Activated CD4-positive, alpha-beta T cell treated with anti-CD3 and anti-CD28 coated beads for 36 hours (primary cell): Measurements from ENCODE around the gene TRDN. TPM values are rescaled to one million over a fixed set of nuclear protein-coding genes. Genes with fewer than 3 reads are reported as not detected.

Experiments used
- ATAC-seq: fragments of 200-7000 bp; cut with Tn5 transposase; one replicate; pipeline ENCODE4 v1.10.0; 2021; ENCODE audit warnings: mild to moderate bottlenecking, moderate library complexity
- CTCF ChIA-PET: fragments of 350-600 bp; sonication (Branson Sonifier 250); formaldehyde crosslinking; loops from one replicate; lab custom pipeline; 2021; ENCODE audit warnings: antibody characterized with exemption; lab: Charles Lee
- POLR2A ChIA-PET: fragments of 350-600 bp; sonication (Branson Sonifier 250); formaldehyde crosslinking; loops from one replicate; lab custom pipeline; 2021; ENCODE audit warnings: antibody characterized with exemption, inconsistent platforms; lab: Charles Lee
- DNase-seq: peaks from one replicate; pipeline ENCODE4 v3.0.0-alpha.2; 2020
- H3K27ac Mint-ChIP-seq: one replicate; pipeline ENCODE4 v1.8.0; 2021; ENCODE audit warnings: mixed read lengths
- H3K27me3 Mint-ChIP-seq: one replicate; pipeline ENCODE4 v1.8.0; 2021; ENCODE audit warnings: mixed read lengths
- H3K36me3 Mint-ChIP-seq: one replicate; pipeline ENCODE4 v1.8.0; 2021; ENCODE audit warnings: low read depth, mixed read lengths
- H3K4me1 Mint-ChIP-seq: one replicate; pipeline ENCODE4 v1.8.0; 2021; ENCODE audit warnings: mixed read lengths
- H3K4me3 Mint-ChIP-seq: one replicate; pipeline ENCODE4 v1.8.0; 2021; ENCODE audit warnings: mild to moderate bottlenecking, moderate library complexity, mixed read lengths
- H3K9me3 Mint-ChIP-seq: one replicate; pipeline ENCODE4 v1.8.0; 2021; ENCODE audit warnings: low read depth, mixed read lengths
- intact Hi-C, 2 experiments: fragments of 100-400 bp; cut with DNase I in 1 of 2; cut with micrococcal nuclease in 1 of 2; formaldehyde crosslinking; loops; one replicate each; pipeline versions ENCODE4 v1.14.2 to v1.15.1; 2022 to 2024; cut with DNase I, micrococcal nuclease
- total RNA-seq, 2 experiments: library from RNA; stranded (reverse); gene quantifications; one replicate each; pipeline ENCODE4 v1.2.3, GENCODE V29; 2021

Gene TRDN
- total RNA-seq, 2 experiments from 2014 or later, result not detected

GRCh38 chr6:123655521-123656306 is 19.0 kb upstream of the TRDN start:
- H3K36me3 Mint-ChIP-seq, result no peaks in the 10 kb centered on the region
- intact Hi-C loops, result no loop called here
- CTCF ChIA-PET, result no interaction called here

GRCh38 chr6:123648723-123649122 is 12.0 kb upstream of the TRDN start:
- ATAC-seq, result no peak
- POLR2A ChIA-PET, result no interaction called here
- CTCF ChIA-PET, result no interaction called here

More at GRCh38 chr6:123655521-123656306, 19.0 kb upstream of the TRDN start:
- Mint-ChIP-seq H3K27me3 (no peaks in the 10 kb centered on the region), H3K9me3 (no peaks in the 10 kb centered on the region), H3K4me1 (no peaks in the 10 kb centered on the region), H3K4me3 (no peak overlapping the region), H3K27ac (no peak overlapping the region)
- ATAC-seq (no peak), DNase-seq (no peak)
- POLR2A ChIA-PET, result no interaction called here

DNA sequence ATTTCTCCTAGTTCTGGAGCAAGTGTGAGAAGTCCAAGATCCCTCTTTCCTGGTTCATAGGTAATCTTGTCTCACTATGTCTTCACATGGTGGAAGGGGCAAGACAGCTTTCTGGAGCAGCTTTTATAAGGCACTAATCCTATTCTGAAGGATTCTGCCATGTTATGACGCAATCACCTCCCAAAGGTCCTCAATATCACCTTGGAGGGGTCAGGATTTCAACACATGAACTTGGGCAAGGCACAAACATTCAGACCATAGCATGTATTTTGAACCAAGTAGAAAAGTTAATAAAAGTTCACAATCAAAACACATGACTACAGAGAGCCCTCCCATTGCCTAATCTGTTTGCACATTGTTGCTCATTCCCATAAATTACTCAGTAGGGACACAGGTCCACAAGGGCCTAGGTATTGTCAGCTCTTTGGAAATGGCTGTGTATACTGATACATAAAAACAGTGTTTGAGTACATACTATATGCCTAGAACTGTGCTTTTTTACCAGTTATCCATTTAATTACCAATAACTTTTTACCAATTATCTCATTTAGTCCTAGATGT is 11.3 kb upstream of the TRDN start:
- DNase-seq, result no peak
- no peak overlapping the region for H3K4me3 Mint-ChIP-seq
- no peak overlapping the region for H3K27ac Mint-ChIP-seq
- H3K9me3 Mint-ChIP-seq, result no peaks in the 10 kb centered on the region
- no peaks in the 10 kb centered on the region for H3K36me3 Mint-ChIP-seq
- CTCF ChIA-PET, result no interaction called here
- ATAC-seq, result no peak
- intact Hi-C loops, result no loop called here
- POLR2A ChIA-PET, result no interaction called here
- no peaks in the 10 kb centered on the region for H3K4me1 Mint-ChIP-seq
- peaks cover 4% of the 10 kb centered on the region for H3K27me3 Mint-ChIP-seq

More at GRCh38 chr6:123648723-123649122, 12.0 kb upstream of the TRDN start:
- intact Hi-C loops, result no loop called here
- Mint-ChIP-seq H3K27ac (no peak overlapping the region), H3K36me3 (no peaks in the 10 kb centered on the region), H3K4me1 (no peaks in the 10 kb centered on the region), H3K27me3 (peaks cover 4% of the 10 kb centered on the region), H3K9me3 (no peaks in the 10 kb centered on the region), H3K4me3 (no peak overlapping the region)
- no peak for DNase-seq

DNA sequence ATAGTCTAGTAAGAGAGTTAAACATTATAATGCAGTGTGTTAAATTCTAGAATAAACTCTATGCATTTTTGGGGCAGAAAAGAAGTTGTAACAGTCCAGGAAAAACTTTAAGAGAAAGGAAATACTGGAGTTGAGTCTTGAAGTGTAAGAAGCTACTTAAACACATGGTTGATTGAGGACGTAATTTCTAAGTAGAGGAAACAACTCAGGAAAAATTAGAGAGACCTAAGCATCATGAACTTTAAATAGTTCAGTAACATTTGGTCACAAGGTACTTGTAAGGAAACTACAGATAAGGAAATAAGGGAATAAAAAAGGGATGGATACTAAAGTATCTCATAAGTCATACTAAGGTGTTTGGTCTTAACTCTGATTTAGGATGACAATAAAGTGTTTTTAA is 4.7 kb upstream of the TRDN start:
- peaks cover 4% of the 10 kb centered on the region for H3K27me3 Mint-ChIP-seq
- POLR2A ChIA-PET, result no interaction called here
- CTCF ChIA-PET, result no interaction called here
- intact Hi-C loops, result no loop called here
- ATAC-seq (no peak), DNase-seq (no peak)
- no peaks in the 10 kb centered on the region for H3K4me1 Mint-ChIP-seq
- H3K36me3 Mint-ChIP-seq, result no peaks in the 10 kb centered on the region
- no peaks in the 10 kb centered on the region for H3K9me3 Mint-ChIP-seq
- H3K27ac Mint-ChIP-seq, result no peak overlapping the region
- no peak overlapping the region for H3K4me3 Mint-ChIP-seq

DNA sequence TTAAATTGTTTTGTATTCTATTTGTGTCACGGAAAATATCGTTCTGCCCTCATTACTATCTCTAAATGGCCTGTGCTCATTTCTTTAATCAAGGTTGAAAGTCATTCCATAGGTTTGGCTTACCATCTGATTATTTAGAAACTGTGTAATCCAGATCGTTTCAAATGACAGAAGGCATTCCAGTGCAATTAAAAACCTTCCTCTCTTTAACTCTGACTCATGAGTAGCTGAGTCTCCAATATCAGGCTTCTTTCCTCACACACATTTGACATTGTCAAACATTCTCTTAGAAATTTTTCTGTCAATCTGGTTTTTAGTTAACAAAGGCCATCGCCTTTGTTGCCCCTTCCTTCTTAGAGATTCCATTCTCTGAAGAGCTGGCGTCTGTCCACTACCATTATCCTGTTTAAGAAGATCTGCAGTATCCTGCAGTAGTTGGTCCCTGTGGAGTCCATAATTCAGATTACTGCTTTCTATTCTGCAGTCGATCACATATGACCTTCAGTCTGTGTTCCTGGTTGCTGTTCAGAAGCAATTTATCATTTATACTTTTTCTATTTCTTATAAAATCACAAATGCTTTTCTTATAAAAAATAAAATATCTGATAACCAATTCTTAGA is 3.9 kb upstream of the TRDN start:
- no peak overlapping the region for H3K4me3 Mint-ChIP-seq
- H3K27ac Mint-ChIP-seq, result no peak overlapping the region
- CTCF ChIA-PET, result no interaction called here
- DNase-seq, result no peak
- no peaks in the 10 kb centered on the region for H3K36me3 Mint-ChIP-seq
- intact Hi-C loops, result no loop called here
- peaks cover 4% of the 10 kb centered on the region for H3K27me3 Mint-ChIP-seq
- ATAC-seq, result no peak
- POLR2A ChIA-PET, result no interaction called here
- H3K4me1 Mint-ChIP-seq, result no peaks in the 10 kb centered on the region
- no peaks in the 10 kb centered on the region for H3K9me3 Mint-ChIP-seq

GRCh38 chr6:123638865-123639264 is 2.1 kb upstream of the TRDN start:
- POLR2A ChIA-PET, result no interaction called here
- Mint-ChIP-seq H3K36me3 (no peaks in the 10 kb centered on the region), H3K9me3 (no peaks in the 10 kb centered on the region), H3K27me3 (no peaks in the 10 kb centered on the region), H3K4me3 (no peak overlapping the region), H3K27ac (no peak overlapping the region), H3K4me1 (no peaks in the 10 kb centered on the region)
- CTCF ChIA-PET, result no interaction called here
- ATAC-seq, result no peak
- no peak for DNase-seq
- intact Hi-C loops, result no loop called here

- no peak for DNase-seq
- intact Hi-C loops, result no loop called here
- Mint-ChIP-seq H3K9me3 (no peaks in the 10 kb centered on the region), H3K4me1 (no peaks in the 10 kb centered on the region), H3K4me3 (no peak overlapping the region), H3K27me3 (no peaks in the 10 kb centered on the region), H3K36me3 (no peaks in the 10 kb centered on the region), H3K27ac (no peak overlapping the region)
- no peak for ATAC-seq
- POLR2A ChIA-PET, result no interaction called here
- CTCF ChIA-PET, result no interaction called here
These were observed 468 bp downstream of the TRDN start for GRCh38 chr6:123636282-123636681.

DNA sequence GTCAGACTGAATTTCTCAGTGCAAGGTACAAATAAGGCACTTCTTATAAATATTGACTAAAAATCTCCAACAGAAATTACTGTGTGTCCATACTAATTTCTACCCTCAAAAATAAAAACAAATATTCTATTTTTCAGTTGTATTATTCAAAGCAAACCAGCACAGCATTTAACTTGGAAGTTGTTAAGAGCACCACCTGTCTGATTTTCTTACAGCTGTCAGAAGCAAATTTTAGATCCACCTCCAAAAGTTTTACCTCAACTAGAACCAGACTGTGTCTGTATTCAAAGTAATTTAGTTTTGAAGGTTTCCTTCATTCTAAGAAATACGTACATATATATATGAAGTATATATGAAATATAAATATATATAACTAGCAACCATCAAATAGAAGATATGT is 1.2 kb downstream of the TRDN start:
- POLR2A ChIA-PET, result no interaction called here
- H3K36me3 Mint-ChIP-seq, result no peaks in the 10 kb centered on the region
- CTCF ChIA-PET, result no interaction called here

DNA sequence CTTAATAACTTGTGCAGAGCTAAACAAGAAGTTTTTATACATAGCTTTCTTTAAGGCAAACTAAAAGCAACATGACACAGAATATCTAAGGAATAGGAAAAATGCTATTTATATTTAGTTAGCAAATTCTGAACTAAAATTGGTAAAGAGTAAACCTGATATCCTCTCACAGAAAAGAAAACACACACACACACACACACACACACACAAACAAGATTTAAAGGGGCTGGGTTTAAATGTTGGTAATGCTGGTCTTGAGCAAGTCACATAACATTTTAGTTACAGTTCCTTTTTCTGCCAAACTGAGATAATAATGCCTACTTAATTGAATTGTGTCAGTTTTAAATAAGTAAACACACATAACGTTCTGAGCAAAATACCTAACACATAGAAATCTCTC is 1.6 kb downstream of the TRDN start:
- intact Hi-C loops, result no loop called here
- DNase-seq, result no peak
- POLR2A ChIA-PET, result no interaction called here
- Mint-ChIP-seq H3K36me3 (no peaks in the 10 kb centered on the region), H3K27ac (no peak overlapping the region), H3K9me3 (no peaks in the 10 kb centered on the region), H3K27me3 (no peaks in the 10 kb centered on the region), H3K4me1 (no peaks in the 10 kb centered on the region), H3K4me3 (no peak overlapping the region)
- CTCF ChIA-PET, result no interaction called here
- no peak for ATAC-seq

More for the DNA sequence above, 1.2 kb downstream of the TRDN start:
- no peaks in the 10 kb centered on the region for H3K27me3 Mint-ChIP-seq
- H3K9me3 Mint-ChIP-seq, result no peaks in the 10 kb centered on the region
- no peak overlapping the region for H3K27ac Mint-ChIP-seq
- no peak overlapping the region for H3K4me3 Mint-ChIP-seq
- ATAC-seq (no peak), DNase-seq (no peak)
- H3K4me1 Mint-ChIP-seq, result no peaks in the 10 kb centered on the region
- intact Hi-C loops, result no loop called here

DNA sequence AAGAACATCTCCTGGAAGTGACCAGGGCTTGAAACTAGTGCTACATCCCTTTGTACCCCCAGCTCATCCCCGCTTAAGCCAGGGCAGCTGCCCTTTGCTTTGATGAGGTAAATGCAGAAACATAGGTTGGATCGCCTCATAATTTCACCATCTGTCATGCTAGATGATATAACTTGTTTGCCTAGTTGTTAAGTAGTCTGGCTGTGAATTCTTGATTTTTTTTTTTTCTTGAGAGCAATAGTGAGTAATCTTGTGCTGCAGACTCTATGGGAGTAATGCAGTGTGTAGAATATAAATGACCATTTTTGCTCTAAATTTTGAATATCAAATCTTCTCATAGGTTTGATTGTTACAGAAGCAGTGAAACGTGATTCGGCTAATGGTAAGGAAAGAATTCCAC is 4.1 kb downstream of the TRDN start:
- ATAC-seq (no peak), DNase-seq (no peak)
- Mint-ChIP-seq H3K27ac (no peak overlapping the region), H3K27me3 (no peaks in the 10 kb centered on the region), H3K4me1 (no peaks in the 10 kb centered on the region), H3K9me3 (no peaks in the 10 kb centered on the region), H3K36me3 (no peaks in the 10 kb centered on the region), H3K4me3 (no peak overlapping the region)
- CTCF ChIA-PET, result interaction anchor here (0.8 kb wide), 1 partner anchor 378 kb away, joined by 3 read pairs; no protein-coding TSS in a partner anchor
- intact Hi-C loops, result no loop called here
- POLR2A ChIA-PET, result no interaction called here

DNA sequence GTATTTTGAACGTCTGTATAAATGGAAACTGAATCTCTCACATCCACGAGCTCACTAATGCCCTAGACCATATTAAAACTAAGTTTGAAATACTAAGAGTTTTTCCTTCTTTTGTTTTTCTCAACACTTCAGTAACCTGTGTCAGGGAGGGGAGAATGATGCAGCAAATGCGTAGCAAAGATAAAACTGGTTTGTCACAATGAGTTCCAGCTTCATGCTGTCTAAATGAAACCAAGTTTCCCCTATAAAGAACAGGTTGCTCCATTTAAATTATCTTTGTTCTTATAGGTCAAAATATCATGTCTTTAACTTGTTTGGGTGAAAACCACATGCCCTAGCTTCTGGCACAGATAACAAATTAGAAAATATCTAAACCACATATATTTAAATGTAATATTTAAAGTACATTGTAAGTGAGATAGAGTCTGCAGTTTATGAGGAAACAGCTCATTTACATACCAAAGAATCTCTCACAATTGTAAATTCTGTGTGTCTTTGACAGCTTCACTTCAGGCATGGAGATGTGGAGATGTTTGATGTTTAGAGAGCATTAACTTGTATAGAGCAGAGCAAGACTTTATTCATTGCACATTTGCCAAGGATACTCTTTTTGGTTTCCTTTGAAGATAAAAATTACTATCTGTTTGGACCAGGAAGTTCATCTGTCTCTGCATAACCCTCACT is 7.3 kb downstream of the TRDN start:
- Mint-ChIP-seq H3K9me3 (no peaks in the 10 kb centered on the region), H3K27me3 (no peaks in the 10 kb centered on the region), H3K4me3 (no peak overlapping the region), H3K36me3 (no peaks in the 10 kb centered on the region), H3K4me1 (no peaks in the 10 kb centered on the region), H3K27ac (no peak overlapping the region)
- DNase-seq (no peak), ATAC-seq (no peak)
- ChIA-PET POLR2A (no interaction called here), CTCF (no interaction called here)
- intact Hi-C loops, result no loop called here
